HepG2 (cell line): Measurements from ENCODE around the gene TK2. TPM values are rescaled to one million over a fixed set of nuclear protein-coding genes. Genes with fewer than 3 reads are reported as not detected.

Source experiments
- ATAC-seq: fragments of 200-7000 bp; cut with Tn5 transposase; 3 replicates; pipeline ENCODE4 v1.9.1; 2020; ENCODE audit warnings: mild to moderate bottlenecking, moderate library complexity
- BruUV-seq: library from RNA; stranded (reverse); fragments of 400-500 nt; replicated peaks from 2 replicates; lab custom pipeline; 2021; lab: Mats Ljungman, UMichigan
- CTCF ChIA-PET: fragments of 300-600 bp; formaldehyde crosslinking; extraction: SDS; loops from one replicate; lab custom pipeline; 2021; ENCODE audit warnings: low total read pairs, inconsistent platforms, low intra/inter-chr PET ratio; lab: Yijun Ruan, JAX
- POLR2A ChIA-PET: fragments of 350-600 bp; sonication (Branson Sonifier 250); formaldehyde crosslinking; loops from one replicate; lab custom pipeline; 2020; ENCODE audit warnings: antibody characterized with exemption, inconsistent platforms; lab: Yijun Ruan, JAX
- DNase-seq: peaks from one replicate; pipeline ENCODE4 v3.0.0-alpha.2; 2015; ENCODE audit warnings: low spot score
- FAIRE-seq: peaks from 3 replicates; lab custom pipeline; 2011; peaks lifted over from hg19 to GRCh38; lab: Jason Lieb, UNC
- H2AFZ ChIP-seq: one replicate; pipeline ENCODE4 v1.6.1; 2011; ENCODE audit warnings: low read length, inconsistent platforms
- H3K27ac ChIP-seq: fragments of 300-600 bp; 3 replicates; pipeline ENCODE4 v1.8.0; 2011; ENCODE audit warnings: mixed run types, mild to moderate bottlenecking, mixed read lengths, low read length, inconsistent platforms; ENCODE audit not compliant: insufficient read depth; ENCODE audit errors: extremely low read length
- H3K27me3 ChIP-seq, 2 experiments: fragments of 200-600 bp in 1 of 2; 2 replicates in 1 of 2; 3 replicates in 1 of 2; pipeline versions ENCODE4 v1.6.0 to v1.8.0; 2011; ENCODE audit warnings: low read length in 2 of 2, mild to moderate bottlenecking in 2 of 2, moderate library complexity in 2 of 2, inconsistent platforms in 1 of 2; ENCODE audit not compliant: insufficient read depth in 2 of 2, control insufficient read depth in 1 of 2
- H3K36me3 ChIP-seq, 2 experiments: fragments of 200-600 bp in 1 of 2; replicated peaks in 1 of 2; 2 replicates in 1 of 2; 3 replicates in 1 of 2; pipeline versions ENCODE4 v1.5.1 to v1.8.0; 2011; ENCODE audit warnings: low read length in 2 of 2, inconsistent platforms in 1 of 2; ENCODE audit not compliant: insufficient read depth in 2 of 2, control insufficient read depth in 1 of 2
- H3K4me1 ChIP-seq: 2 replicates; pipeline ENCODE4 v1.5.1; 2012; ENCODE audit warnings: low read length, inconsistent platforms; ENCODE audit not compliant: insufficient read depth
- H3K4me2 ChIP-seq: 2 replicates; pipeline ENCODE4 v1.6.0; 2011; ENCODE audit warnings: low read depth, low read length, inconsistent platforms
- H3K4me3 ChIP-seq, 3 experiments: fragments of 200-600 bp in 1 of 3; sonication (generic), shearing (Covaris generic) in 1 of 3; replicated peaks in 1 of 3; 2 replicates each; pipeline ENCODE4 v1.5.1; 2011 to 2016; ENCODE audit warnings: low read length in 3 of 3, inconsistent platforms in 2 of 3, low read depth in 2 of 3, mild to moderate bottlenecking in 2 of 3, control low read depth in 1 of 3, mixed read lengths in 1 of 3; ENCODE audit not compliant: insufficient read depth in 1 of 3
- H3K79me2 ChIP-seq: one replicate; pipeline ENCODE4 v1.6.1; 2011; ENCODE audit warnings: low read length, inconsistent platforms; ENCODE audit not compliant: insufficient read depth
- H3K9ac ChIP-seq: 2 replicates; pipeline ENCODE4 v1.6.0; 2011; ENCODE audit warnings: mild to moderate bottlenecking, low read depth, low read length, inconsistent platforms; ENCODE audit not compliant: insufficient read depth
- H3K9me3 ChIP-seq: 2 replicates; pipeline ENCODE4 v1.5.1; 2012; ENCODE audit warnings: mild to moderate bottlenecking, low read length
- H4K20me1 ChIP-seq: 2 replicates; pipeline ENCODE4 v1.6.0; 2011; ENCODE audit warnings: inconsistent platforms, mild to moderate bottlenecking, low read length, moderate library complexity; ENCODE audit not compliant: insufficient read depth
- ATF7 ChIP-seq, 2 experiments: fragments of 450-650 bp in 1 of 2; sonication (generic) in 1 of 2; formaldehyde crosslinking in 1 of 2; IDR thresholded peaks; 2 replicates each; pipeline versions ENCODE4 v1.4.0 to v1.6.1; 2016 to 2020; ENCODE audit warnings: antibody characterized with exemption in 1 of 2, mild to moderate bottlenecking in 1 of 2, missing genetic modification reagents in 1 of 2
- ETS1 ChIP-seq: sonication (generic); formaldehyde crosslinking; IDR thresholded peaks from 2 replicates; pipeline ENCODE4 v1.4.0; 2020; ENCODE audit warnings: missing genetic modification reagents
- HOMEZ ChIP-seq: IDR thresholded peaks from 2 replicates; pipeline ENCODE4 v1.6.1; 2016; ENCODE audit warnings: low read depth
- NCOA2 ChIP-seq: sonication (generic); formaldehyde crosslinking; IDR thresholded peaks from 2 replicates; pipeline ENCODE4 v1.8.0; 2022; ENCODE audit warnings: inconsistent platforms
- NFYC ChIP-seq: IDR thresholded peaks from 2 replicates; pipeline ENCODE4 v1.6.1; 2016; ENCODE audit warnings: missing genetic modification reagents, missing compliant biosample characterization
- NR2C2 ChIP-seq: sonication (generic); formaldehyde crosslinking; IDR thresholded peaks from 2 replicates; pipeline ENCODE4 v1.4.0; 2020; ENCODE audit warnings: missing genetic modification reagents, mild to moderate bottlenecking, moderate library complexity, borderline replicate concordance
- RNF2 ChIP-seq: fragments of 450-650 bp; conservative IDR thresholded peaks from 2 replicates; pipeline ENCODE4 v1.6.1; 2016; ENCODE audit warnings: low read depth
- SALL1 ChIP-seq: sonication (generic); formaldehyde crosslinking; IDR thresholded peaks from 2 replicates; pipeline ENCODE4 v1.8.0; 2022; ENCODE audit warnings: mild to moderate bottlenecking, missing genetic modification reagents
- ZNF180 ChIP-seq: sonication (generic); formaldehyde crosslinking; IDR thresholded peaks from 2 replicates; pipeline ENCODE4 v1.4.0; 2020; ENCODE audit warnings: low read depth, missing genetic modification reagents, borderline replicate concordance
- ZNF577 ChIP-seq: sonication (generic); formaldehyde crosslinking; IDR thresholded peaks from 2 replicates; pipeline ENCODE4 v1.4.0; 2020; ENCODE audit warnings: mild to moderate bottlenecking, low read depth, missing genetic modification reagents, borderline replicate concordance
- ZNF720 ChIP-seq: sonication (generic); formaldehyde crosslinking; IDR thresholded peaks from 2 replicates; pipeline ENCODE4 v1.4.0; 2020; ENCODE audit warnings: missing genetic modification reagents
- WGBS: methylation state at CpG from one replicate; pipeline ENCODE4 v1.1.6; 2017; ENCODE audit warnings: low lambda C conversion rate; 5-methylcytosine and 5-hydroxymethylcytosine counted together
- in situ Hi-C: cut with HindIII; loops from 2 replicates; pipeline ENCODE4 v1.10.0; 2017; ENCODE audit warnings: low pct_unique_long_range_greater_than_20kb; ENCODE audit not compliant: extremely low pct_ligation_motif_present
- intact Hi-C: fragments of 100-400 bp; cut with micrococcal nuclease; formaldehyde crosslinking; loops from one replicate; pipeline ENCODE4 v1.10.0; 2022; ENCODE audit not compliant: unreplicated experiment
- polyA plus RNA-seq, 8 experiments: library from polyadenylated mRNA; depleted of rRNA in 3 of 8; stranded (reverse) in 7 of 8; unstranded in 1 of 8; fragments of >200 nt; fragmentation: Illumina TruSeq in 4 of 8; extraction: Trizol in 4 of 8; gene quantifications; 2 replicates each; pipeline versions ENCODE4 v1.2.1 to v1.2.3, GENCODE V29; 2011 to 2016; ENCODE audit warnings: low read depth in 4 of 8, missing spikeins in 1 of 8, mixed read lengths in 1 of 8; ENCODE audit not compliant: insufficient read depth in 1 of 8
- total RNA-seq, 5 experiments: library from RNA; depleted of rRNA; stranded (reverse); fragments of >200 nt; fragmentation: Illumina TruSeq; extraction: Trizol; gene quantifications; 2 replicates each; pipeline ENCODE4 v1.2.3, GENCODE V29; 2016; ENCODE audit warnings: low read depth in 1 of 5
- TF ChIP-seq, protein P1 (sequence below): sonication (generic); formaldehyde crosslinking; IDR thresholded peaks from 2 replicates; pipeline ENCODE4 v1.4.0; 2020; ENCODE audit warnings: missing genetic modification reagents
- TF ChIP-seq, protein P2 (sequence below): sonication (generic); formaldehyde crosslinking; IDR thresholded peaks from 2 replicates; pipeline ENCODE4 v1.4.0; 2020; ENCODE audit warnings: missing genetic modification reagents

TK2 gene
- total and polyA plus RNA-seq, 2 of the 13 experiments (the other 11 are each of a cell fraction or from before 2014, with no cell fraction given): 18.7 to 21.0 TPM

DNA sequence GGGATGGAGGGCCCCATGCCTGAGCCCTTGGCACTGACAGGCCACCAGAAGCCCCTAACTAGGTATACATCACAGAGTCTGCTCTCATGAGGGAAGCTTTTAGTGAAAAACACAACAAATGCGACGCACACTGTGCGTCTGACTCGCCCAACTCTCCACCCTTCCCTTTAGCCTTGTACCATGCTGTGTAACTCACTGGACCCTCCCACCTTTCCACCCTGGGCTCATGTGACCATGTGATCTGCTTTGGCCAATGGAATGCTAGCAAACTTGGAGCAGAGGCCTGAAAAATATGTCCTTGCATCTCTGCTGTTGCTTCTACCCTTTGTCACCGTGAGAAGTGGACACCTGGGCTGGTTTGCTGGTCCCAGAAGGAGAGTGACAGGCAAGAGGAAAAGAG is 21.6 kb downstream of the TK2 start:
- CTCF ChIA-PET: no interaction called here
- no TSS peak for BruUV-seq

GRCh38 chr16:66525396-66526180 is 24.3 kb downstream of the TK2 start:
- peaks cover 15 to 33% of the 10 kb centered on the region in 2 experiments for H3K36me3 ChIP-seq
- no peak overlapping the region for H2AFZ ChIP-seq
- intact Hi-C loops (no loop called here), in situ Hi-C loops (no loop called here)
- no TSS peak for BruUV-seq
- H3K27me3 ChIP-seq: no peaks in the 10 kb centered on the region
- H4K20me1 ChIP-seq: no peaks in the 10 kb centered on the region
- H3K4me2 ChIP-seq: no peak overlapping the region
- H3K9me3 ChIP-seq: no peaks in the 10 kb centered on the region
- DNase-seq (no peak), ATAC-seq (no peak), FAIRE-seq (no peak)
- H3K79me2 ChIP-seq: no peaks in the 10 kb centered on the region
- no peak overlapping the region for H3K9ac ChIP-seq
- H3K4me1 ChIP-seq: peaks cover 8% of the 10 kb centered on the region
- POLR2A ChIA-PET: no interaction called here
- 96% methylated on average over 8 of the region's 9 CpGs for WGBS
- no peak overlapping the region for H3K4me3 ChIP-seq
- CTCF ChIA-PET: no interaction called here
- no peak overlapping the region for H3K27ac ChIP-seq
- no peak for TF ChIP-seq SALL1
- TF ChIP-seq, protein P1, sequence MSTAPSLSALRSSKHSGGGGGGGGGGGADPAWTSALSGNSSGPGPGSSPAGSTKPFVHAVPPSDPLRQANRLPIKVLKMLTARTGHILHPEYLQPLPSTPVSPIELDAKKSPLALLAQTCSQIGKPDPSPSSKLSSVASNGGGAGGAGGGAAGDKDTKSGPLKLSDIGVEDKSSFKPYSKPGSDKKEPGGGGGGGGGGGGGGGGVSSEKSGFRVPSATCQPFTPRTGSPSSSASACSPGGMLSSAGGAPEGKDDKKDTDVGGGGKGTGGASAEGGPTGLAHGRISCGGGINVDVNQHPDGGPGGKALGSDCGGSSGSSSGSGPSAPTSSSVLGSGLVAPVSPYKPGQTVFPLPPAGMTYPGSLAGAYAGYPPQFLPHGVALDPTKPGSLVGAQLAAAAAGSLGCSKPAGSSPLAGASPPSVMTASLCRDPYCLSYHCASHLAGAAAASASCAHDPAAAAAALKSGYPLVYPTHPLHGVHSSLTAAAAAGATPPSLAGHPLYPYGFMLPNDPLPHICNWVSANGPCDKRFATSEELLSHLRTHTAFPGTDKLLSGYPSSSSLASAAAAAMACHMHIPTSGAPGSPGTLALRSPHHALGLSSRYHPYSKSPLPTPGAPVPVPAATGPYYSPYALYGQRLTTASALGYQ: no peak
- TF ChIP-seq RNF2: no peak
- no peak for TF ChIP-seq HOMEZ (CRISPR knock-in tag)
- TF ChIP-seq, protein P2, sequence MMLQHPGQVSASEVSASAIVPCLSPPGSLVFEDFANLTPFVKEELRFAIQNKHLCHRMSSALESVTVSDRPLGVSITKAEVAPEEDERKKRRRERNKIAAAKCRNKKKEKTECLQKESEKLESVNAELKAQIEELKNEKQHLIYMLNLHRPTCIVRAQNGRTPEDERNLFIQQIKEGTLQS (CRISPR knock-in tag): no peak
- TF ChIP-seq NCOA2 (CRISPR knock-in tag): no peak
- TF ChIP-seq ETS1: no peak
- no peak for TF ChIP-seq ATF7 (IDR thresholded peaks at IDR 0.05)
- TF ChIP-seq ATF7 (CRISPR knock-in tag; IDR thresholded peaks at IDR 0.05): no peak
- no peak for TF ChIP-seq ZNF720 (CRISPR knock-in tag)

More for the DNA sequence above, 21.6 kb downstream of the TK2 start:
- ATAC-seq (no peak), DNase-seq (no peak), FAIRE-seq (no peak)
- no peaks in the 10 kb centered on the region for H3K27me3 ChIP-seq
- in situ Hi-C loops: no loop called here
- H3K4me3 ChIP-seq: no peak overlapping the region
- H3K79me2 ChIP-seq: no peaks in the 10 kb centered on the region
- no peak overlapping the region for H3K27ac ChIP-seq
- no peaks in the 10 kb centered on the region for H4K20me1 ChIP-seq
- intact Hi-C loops: no loop called here
- no peak overlapping the region for H3K9ac ChIP-seq
- H3K4me1 ChIP-seq: peaks cover 8% of the 10 kb centered on the region
- H3K36me3 ChIP-seq: peaks cover 20 to 42% of the 10 kb centered on the region in 2 experiments
- WGBS: 95% methylated on average over 5 of the region's 5 CpGs
- POLR2A ChIA-PET: no interaction called here
- no peaks in the 10 kb centered on the region for H3K9me3 ChIP-seq
- no peak overlapping the region for H2AFZ ChIP-seq
- TF ChIP-seq ZNF180 (peak; percentile 76; the same call in 1 of the 2 replicates), ZNF577 (no peak), NFYC (CRISPR knock-in tag) (peak; percentile 44; the same call in 1 of the 2 replicates), NR2C2 (CRISPR knock-in tag) (no peak)
- no peak overlapping the region for H3K4me2 ChIP-seq
